ENCODE results near the gene ERC2.

GRCh38 chr3:56055951-56056350 lies 412.3 kb downstream of the ERC2 start:
- TF ChIP-seq CTCF (IDR thresholded peaks at IDR 0.05) (no peak), MAX (IDR thresholded peaks at IDR 0.05) (no peak), RAD21 (conservative IDR thresholded peaks at IDR 0.05 in 1 of 2, IDR thresholded peaks at IDR 0.05 in 1 of 2) (no peak), POLR2A (IDR thresholded peaks at IDR 0.05; ENCODE audit: low read length) (no peak), HMGXB4 (CRISPR knock-in tag; IDR thresholded peaks at IDR 0.05; ENCODE audit: borderline replicate concordance) (no peak), PBX3 (IDR thresholded peaks at IDR 0.05) (no peak), CHD2 (IDR thresholded peaks at IDR 0.05; ENCODE audit: low read length, partially characterized antibody) (no peak), EP300 (IDR thresholded peaks at IDR 0.05) (no peak)
